Prostate gland (tissue), 2 donors: Measurements from ENCODE around the gene THAP5. TPM values are rescaled to one million over a fixed set of nuclear protein-coding genes. Genes with fewer than 3 reads are reported as not detected.

Experiments
- DNase-seq: peaks from one replicate; pipeline ENCODE4 v3.0.0-alpha.2; 2019; ENCODE audit warnings: low spot score
- H3K27ac ChIP-seq, 2 donors: fragments of 200-600 bp; sonication (generic); 2 replicates each; pipeline ENCODE4 v1.5.1; 2017 to 2019
- H3K27me3 ChIP-seq: fragments of 200-600 bp; sonication (generic); replicated peaks from 2 replicates; pipeline ENCODE4 v1.5.1; 2019; ENCODE audit not compliant: insufficient read depth
- H3K36me3 ChIP-seq, 2 donors: fragments of 200-600 bp; sonication (generic); 1 replicate in 1 of 2; 2 replicates in 1 of 2; pipeline versions ENCODE4 v1.5.1 to v1.8.1; 2017 to 2019
- H3K4me1 ChIP-seq: fragments of 200-600 bp; sonication (generic); replicated peaks from 2 replicates; pipeline ENCODE4 v1.5.1; 2019
- H3K4me3 ChIP-seq, 2 donors: fragments of 200-600 bp; sonication (generic); 2 replicates each; pipeline ENCODE4 v1.5.1; 2017 to 2019
- H3K9me3 ChIP-seq: fragments of 200-600 bp; sonication (generic); 2 replicates; pipeline ENCODE4 v1.5.1; 2017
- POLR2A ChIP-seq: fragments of 450-650 bp; IDR thresholded peaks from one replicate; pipeline ENCODE4 v1.6.1; 2016; ENCODE audit warnings: antibody characterized with exemption, mild to moderate bottlenecking
- POLR2AphosphoS5 ChIP-seq: sonication (generic); formaldehyde crosslinking; IDR thresholded peaks from one replicate; pipeline ENCODE4 v1.6.1; 2017; ENCODE audit warnings: antibody characterized with exemption
- WGBS: methylation state at CpG from one replicate; pipeline ENCODE4 v1.1.5; 2018; 5-methylcytosine and 5-hydroxymethylcytosine counted together
- intact Hi-C: fragments of 100-400 bp; cut with DNase I; formaldehyde crosslinking; loops from one replicate; pipeline ENCODE4 v1.14.2; 2022
- total RNA-seq, 2 donors: library from RNA; depleted of rRNA; stranded (reverse); fragments of >200 nt; gene quantifications; one replicate each; pipeline ENCODE4 v1.1.0, GENCODE V29; 2016
- TF ChIP-seq, protein P1 (sequence below), 4 experiments: fragments of 200-600 bp in 2 of 4; fragments of 450-650 bp in 2 of 4; sonication (generic) in 2 of 4; IDR thresholded peaks; 1 replicate in 3 of 4; 2 replicates in 1 of 4; pipeline ENCODE4 v1.5.1; 2016 to 2019; ENCODE audit warnings: antibody characterized with exemption in 4 of 4, mild to moderate bottlenecking in 2 of 4, moderate library complexity in 2 of 4

THAP5 gene
- total RNA-seq, 2 donors from 2014 or later, result 21.3 to 23.4 TPM

DNA sequence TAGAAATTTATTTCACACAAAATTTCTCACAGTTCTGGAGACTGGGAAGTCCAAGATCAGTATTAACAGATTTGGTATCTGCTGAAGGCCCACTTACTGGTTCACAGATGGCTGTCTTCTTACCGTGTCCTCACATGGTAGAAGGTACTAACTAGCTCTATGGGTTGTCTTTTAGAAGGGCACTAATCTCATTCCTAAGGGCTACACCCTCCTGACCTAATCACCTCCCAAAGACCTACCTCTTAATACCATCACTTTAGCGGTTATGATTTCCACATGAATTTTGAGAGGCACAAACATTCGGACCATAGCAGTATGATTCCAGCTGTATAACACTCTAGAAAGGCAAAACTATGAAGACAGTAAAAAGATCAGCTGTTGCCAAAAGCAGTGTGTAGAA is 51.6 kb downstream of the THAP5 start:
- H3K9me3 ChIP-seq, result no peaks in the 10 kb centered on the region
- H3K36me3 ChIP-seq, result peaks cover 0 to 8% of the 10 kb centered on the region in 2 donors
- H3K27me3 ChIP-seq, result no peaks in the 10 kb centered on the region
- H3K4me3 ChIP-seq, result no peak overlapping the region
- no peaks in the 10 kb centered on the region for H3K4me1 ChIP-seq
- DNase-seq, result no peak
- H3K27ac ChIP-seq, result no peak overlapping the region
- intact Hi-C loops, result no loop called here
- TF ChIP-seq, protein P1, sequence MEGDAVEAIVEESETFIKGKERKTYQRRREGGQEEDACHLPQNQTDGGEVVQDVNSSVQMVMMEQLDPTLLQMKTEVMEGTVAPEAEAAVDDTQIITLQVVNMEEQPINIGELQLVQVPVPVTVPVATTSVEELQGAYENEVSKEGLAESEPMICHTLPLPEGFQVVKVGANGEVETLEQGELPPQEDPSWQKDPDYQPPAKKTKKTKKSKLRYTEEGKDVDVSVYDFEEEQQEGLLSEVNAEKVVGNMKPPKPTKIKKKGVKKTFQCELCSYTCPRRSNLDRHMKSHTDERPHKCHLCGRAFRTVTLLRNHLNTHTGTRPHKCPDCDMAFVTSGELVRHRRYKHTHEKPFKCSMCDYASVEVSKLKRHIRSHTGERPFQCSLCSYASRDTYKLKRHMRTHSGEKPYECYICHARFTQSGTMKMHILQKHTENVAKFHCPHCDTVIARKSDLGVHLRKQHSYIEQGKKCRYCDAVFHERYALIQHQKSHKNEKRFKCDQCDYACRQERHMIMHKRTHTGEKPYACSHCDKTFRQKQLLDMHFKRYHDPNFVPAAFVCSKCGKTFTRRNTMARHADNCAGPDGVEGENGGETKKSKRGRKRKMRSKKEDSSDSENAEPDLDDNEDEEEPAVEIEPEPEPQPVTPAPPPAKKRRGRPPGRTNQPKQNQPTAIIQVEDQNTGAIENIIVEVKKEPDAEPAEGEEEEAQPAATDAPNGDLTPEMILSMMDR (IDR thresholded peaks at IDR 0.05), result no peak
- no peak for TF ChIP-seq POLR2AphosphoS5
- TF ChIP-seq POLR2A, result no peak
- 96% methylated on average over 3 of the region's 3 CpGs for WGBS

GRCh38 chr7:108515630-108516029 is 53.9 kb downstream of the THAP5 start:
- H3K9me3 ChIP-seq, result no peaks in the 10 kb centered on the region
- DNase-seq, result no peak
- H3K27ac ChIP-seq, result no peak overlapping the region
- TF ChIP-seq POLR2AphosphoS5, result no peak
- TF ChIP-seq POLR2A, result no peak
- TF ChIP-seq, protein P1 (IDR thresholded peaks at IDR 0.05), result no peak
- H3K4me1 ChIP-seq, result no peaks in the 10 kb centered on the region
- H3K27me3 ChIP-seq, result no peaks in the 10 kb centered on the region
- WGBS, result 92% methylated on average over 2 of the region's 2 CpGs
- H3K36me3 ChIP-seq, result peaks cover 0 to 8% of the 10 kb centered on the region in 2 donors
- intact Hi-C loops, result no loop called here
- H3K4me3 ChIP-seq, result no peak overlapping the region

- WGBS, result 53% methylated on average over 3 of the region's 3 CpGs
- intact Hi-C loops, result no loop called here
- no peak overlapping the region for H3K4me3 ChIP-seq
- no peak overlapping the region for H3K27ac ChIP-seq
- TF ChIP-seq POLR2A, result no peak
- TF ChIP-seq, protein P1 (IDR thresholded peaks at IDR 0.05), result no peak
- no peak for TF ChIP-seq POLR2AphosphoS5
- no peaks in the 10 kb centered on the region for H3K9me3 ChIP-seq
- H3K27me3 ChIP-seq, result no peaks in the 10 kb centered on the region
- H3K4me1 ChIP-seq, result no peaks in the 10 kb centered on the region
- no peak for DNase-seq
- peaks cover 0 to 8% of the 10 kb centered on the region in 2 donors for H3K36me3 ChIP-seq
Observed at GRCh38 chr7:108515013-108515412, 54.5 kb downstream of the THAP5 start.

Other genes starting within 250 kb of the THAP5 start
- 1 to 10 TPM; 1.1 to 3.1 TPM for gene NRCAM, start 113.3 kb downstream of the THAP5 start, total RNA-seq
- gene PNPLA8, start 43.6 kb downstream of the THAP5 start, total RNA-seq, result 10 to 100 TPM; 25.8 to 27.3 TPM
- gene DNAJB9, start 168 bp upstream of the THAP5 start, total RNA-seq, result 10 to 100 TPM; 27.2 to 64.0 TPM